SK-N-SH treated with all-trans-retinoic acid at 6 μM for 48 hours (cell line): ENCODE results near the gene UNC13B.

ENCODE experiments used
- ARNTL ChIP-seq: fragments of 450-650 bp; formaldehyde crosslinking; IDR thresholded peaks from 2 replicates; pipeline ENCODE4 v1.5.0; 2020; ENCODE audit warnings: low read depth, mild to moderate bottlenecking, moderate library complexity, borderline replicate concordance
- ZFP3 ChIP-seq: fragments of 250-450 bp; sonication (Bioruptor Pico); IDR thresholded peaks from 2 replicates; pipeline ENCODE4 v1.5.0; 2020; ENCODE audit warnings: mild to moderate bottlenecking, moderate library complexity
- ZNF565 ChIP-seq: fragments of 450-650 bp; formaldehyde crosslinking; conservative IDR thresholded peaks from 2 replicates; pipeline ENCODE4 v1.5.0; 2020; ENCODE audit warnings: low read depth, mild to moderate bottlenecking, moderate library complexity
- TF ChIP-seq, protein P1 (sequence below): fragments of 250-450 bp; sonication (Bioruptor Pico); IDR thresholded peaks from 2 replicates; pipeline ENCODE4 v1.5.1; 2021; ENCODE audit warnings: mild to moderate bottlenecking, moderate library complexity

GRCh38 chr9:35303567-35303966, 141.8 kb downstream of the UNC13B start:
- TF ChIP-seq ZFP3 (CRISPR knock-in tag): no peak
- TF ChIP-seq ZNF565 (CRISPR knock-in tag): no peak
- TF ChIP-seq, protein P1, sequence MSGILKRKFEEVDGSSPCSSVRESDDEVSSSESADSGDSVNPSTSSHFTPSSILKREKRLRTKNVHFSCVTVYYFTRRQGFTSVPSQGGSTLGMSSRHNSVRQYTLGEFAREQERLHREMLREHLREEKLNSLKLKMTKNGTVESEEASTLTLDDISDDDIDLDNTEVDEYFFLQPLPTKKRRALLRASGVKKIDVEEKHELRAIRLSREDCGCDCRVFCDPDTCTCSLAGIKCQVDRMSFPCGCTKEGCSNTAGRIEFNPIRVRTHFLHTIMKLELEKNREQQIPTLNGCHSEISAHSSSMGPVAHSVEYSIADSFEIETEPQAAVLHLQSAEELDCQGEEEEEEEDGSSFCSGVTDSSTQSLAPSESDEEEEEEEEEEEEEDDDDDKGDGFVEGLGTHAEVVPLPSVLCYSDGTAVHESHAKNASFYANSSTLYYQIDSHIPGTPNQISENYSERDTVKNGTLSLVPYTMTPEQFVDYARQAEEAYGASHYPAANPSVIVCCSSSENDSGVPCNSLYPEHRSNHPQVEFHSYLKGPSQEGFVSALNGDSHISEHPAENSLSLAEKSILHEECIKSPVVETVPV: no peak
- no peak for TF ChIP-seq ARNTL (CRISPR knock-in tag)
